K562 (cell line): ENCODE measurements around the gene AP2M1. TPM values are rescaled to one million over a fixed set of nuclear protein-coding genes. Genes with fewer than 3 reads are reported as not detected.

Experiments
- ATAC-seq: fragments of 200-7000 bp; cut with Tn5 transposase; 3 replicates; pipeline ENCODE4 v1.9.1; 2020; ENCODE audit warnings: moderate library complexity
- BruUV-seq: library from RNA; stranded (reverse); fragments of 400-500 nt; replicated peaks from 2 replicates; lab custom pipeline; 2021; lab: Mats Ljungman, UMichigan
- CTCF ChIA-PET: fragments of 300-600 bp; formaldehyde crosslinking; extraction: SDS; loops from one replicate; lab custom pipeline; 2021; ENCODE audit warnings: low intra/inter-chr PET ratio; lab: Yijun Ruan, JAX
- POLR2A ChIA-PET: fragments of 300-600, 350-650 bp; sonication (Branson Sonifier 250); formaldehyde crosslinking; extraction: SDS; loops from one replicate; lab custom pipeline; 2021; ENCODE audit warnings: antibody characterized with exemption, inconsistent platforms; lab: Yijun Ruan, JAX
- DNase-seq, 4 experiments: peaks; one replicate each; pipeline versions ENCODE4 v3.0.0 to v3.0.0-alpha.2; 2011 to 2018; ENCODE audit warnings: low spot score in 3 of 4, mixed read lengths in 3 of 4; ENCODE audit errors: extremely low read depth in 1 of 4
- FAIRE-seq: peaks from 2 replicates; lab custom pipeline; 2011; peaks lifted over from hg19 to GRCh38; lab: Jason Lieb, UNC
- H2AFZ ChIP-seq: 2 replicates; pipeline ENCODE4 v1.6.0; 2011; ENCODE audit warnings: low read depth, low read length, control low read depth, inconsistent platforms
- H3K27ac ChIP-seq: fragments of 200-600 bp; 3 replicates; pipeline ENCODE4 v1.8.0; 2011; ENCODE audit warnings: low read depth, mild to moderate bottlenecking, control low read depth, inconsistent platforms, low read length, moderate library complexity, mixed read lengths; ENCODE audit errors: extremely low read depth
- H3K27me3 ChIP-seq, 2 experiments: fragments of 300-600 bp in 1 of 2; 2 replicates in 1 of 2; 3 replicates in 1 of 2; pipeline versions ENCODE4 v1.6.0 to v1.8.0; 2011; ENCODE audit warnings: inconsistent platforms in 2 of 2, low read length in 2 of 2, mild to moderate bottlenecking in 1 of 2, mixed read lengths in 1 of 2, moderate library complexity in 1 of 2; ENCODE audit not compliant: control insufficient read depth in 2 of 2, insufficient read depth in 2 of 2
- H3K36me3 ChIP-seq: fragments of 300-600 bp; 3 replicates; pipeline ENCODE4 v1.8.0; 2011; ENCODE audit warnings: mild to moderate bottlenecking, low read length, inconsistent platforms; ENCODE audit not compliant: control insufficient read depth, insufficient read depth
- H3K4me1 ChIP-seq, 2 experiments: fragments of 200-600 bp in 1 of 2; replicated peaks in 1 of 2; 2 replicates in 1 of 2; 3 replicates in 1 of 2; pipeline versions ENCODE4 v1.5.1 to v1.8.0; 2011; ENCODE audit warnings: inconsistent platforms in 2 of 2, low read length in 2 of 2, mild to moderate bottlenecking in 1 of 2, mixed read lengths in 1 of 2, moderate library complexity in 1 of 2; ENCODE audit not compliant: control insufficient read depth in 2 of 2, insufficient read depth in 2 of 2
- H3K4me2 ChIP-seq: 2 replicates; pipeline ENCODE4 v1.6.1; 2011; ENCODE audit warnings: low read length, control low read depth, inconsistent platforms, mixed read lengths; ENCODE audit not compliant: insufficient read depth
- H3K4me3 ChIP-seq: fragments of 200-600 bp; sonication (generic), shearing (Covaris generic); 2 replicates; pipeline ENCODE4 v1.5.1; 2016; ENCODE audit warnings: control low read depth, inconsistent platforms
- H3K79me2 ChIP-seq: fragments of 200-600 bp; 3 replicates; pipeline ENCODE4 v1.8.0; 2011; ENCODE audit warnings: low read length, inconsistent platforms; ENCODE audit not compliant: control insufficient read depth, insufficient read depth
- H3K9ac ChIP-seq, 2 experiments: 2 replicates each; pipeline versions ENCODE4 v1.6.0 to v1.6.1; 2011; ENCODE audit warnings: low read depth in 2 of 2, low read length in 2 of 2, control low read depth in 1 of 2, inconsistent platforms in 1 of 2, mild to moderate bottlenecking in 1 of 2, mixed read lengths in 1 of 2; ENCODE audit not compliant: insufficient read depth in 1 of 2
- H3K9me1 ChIP-seq: one replicate; pipeline ENCODE4 v1.6.0; 2011; ENCODE audit warnings: inconsistent platforms, mild to moderate bottlenecking, low read length, moderate library complexity; ENCODE audit not compliant: control insufficient read depth, insufficient read depth
- H3K9me3 ChIP-seq: replicated peaks from 2 replicates; pipeline ENCODE4 v1.5.1; 2011; ENCODE audit warnings: low read depth, low read length, inconsistent platforms; ENCODE audit not compliant: control insufficient read depth, insufficient read depth
- H4K20me1 ChIP-seq: replicated peaks from 2 replicates; pipeline ENCODE4 v1.6.1; 2011; ENCODE audit warnings: low read length, inconsistent platforms, mixed read lengths; ENCODE audit not compliant: control insufficient read depth, insufficient read depth
- E2F1 ChIP-seq: sonication (generic); formaldehyde crosslinking; IDR thresholded peaks from 2 replicates; pipeline ENCODE4 v1.8.1; 2023; ENCODE audit warnings: mild to moderate bottlenecking, missing genetic modification reagents, moderate library complexity
- FOXA3 ChIP-seq, 2 experiments: fragments of 450-650 bp in 1 of 2; sonication (generic) in 1 of 2; formaldehyde crosslinking; IDR thresholded peaks in 1 of 2; conservative IDR thresholded peaks in 1 of 2; 2 replicates each; pipeline versions ENCODE4 v1.4.0 to v1.8.0; 2020 to 2022; ENCODE audit warnings: mild to moderate bottlenecking in 2 of 2, missing genetic modification reagents in 1 of 2
- ILF3 ChIP-seq: fragments of 450-650 bp; IDR thresholded peaks from 2 replicates; pipeline ENCODE4 v1.6.1; 2018; ENCODE audit warnings: antibody characterized with exemption, mild to moderate bottlenecking, moderate library complexity, borderline replicate concordance
- MCM2 ChIP-seq: fragments of 450-650 bp; IDR thresholded peaks from 2 replicates; pipeline ENCODE4 v1.6.1; 2017; ENCODE audit warnings: low read depth, mild to moderate bottlenecking
- MTA1 ChIP-seq: fragments of 450-650 bp; IDR thresholded peaks from 2 replicates; pipeline ENCODE4 v1.6.1; 2017; ENCODE audit warnings: borderline replicate concordance
- NCOA2 ChIP-seq, 2 experiments: fragments of 450-650 bp; IDR thresholded peaks; 2 replicates each; pipeline ENCODE4 v1.6.1; 2018; ENCODE audit warnings: mild to moderate bottlenecking in 2 of 2, moderate library complexity in 1 of 2; ENCODE audit not compliant: partially characterized antibody in 2 of 2
- SIN3A ChIP-seq, 2 experiments: fragments of 150-350 bp in 1 of 2; IDR thresholded peaks; 2 replicates each; pipeline ENCODE4 v1.6.1; 2011 to 2016; ENCODE audit warnings: borderline replicate concordance in 2 of 2, low read depth in 2 of 2, low read length in 2 of 2, mild to moderate bottlenecking in 2 of 2, moderate library complexity in 2 of 2; ENCODE audit not compliant: control insufficient read depth in 1 of 2
- SPI1 ChIP-seq: IDR thresholded peaks from 2 replicates; pipeline ENCODE4 v1.6.1; 2011; ENCODE audit warnings: low read depth, low read length, control low read depth, borderline replicate concordance
- STAT6 ChIP-seq: sonication (generic); formaldehyde crosslinking; IDR thresholded peaks from 2 replicates; pipeline ENCODE4 v1.8.1; 2023; ENCODE audit warnings: mild to moderate bottlenecking, missing genetic modification reagents
- ZNF184 ChIP-seq: sonication (generic); formaldehyde crosslinking; IDR thresholded peaks from 2 replicates; pipeline ENCODE4 v1.5.0; 2020; ENCODE audit warnings: missing genetic modification reagents
- ZNF311 ChIP-seq: fragments of 250-450 bp; sonication (Bioruptor Pico); IDR thresholded peaks from 2 replicates; pipeline ENCODE4 v1.4.0; 2020; ENCODE audit warnings: mild to moderate bottlenecking, moderate library complexity
- ZNF384 ChIP-seq: IDR thresholded peaks from 2 replicates; pipeline ENCODE4 v1.6.1; 2012; ENCODE audit warnings: low read depth, low read length, improper control_type of control experiment
- WGBS: fragments of 100-300 bp; shearing (Covaris generic); methylation state at CpG from one replicate; pipeline ENCODE4 v1.1.6; 2016; ENCODE audit warnings: low coverage, mixed read lengths; ENCODE audit not compliant: insufficient coverage; ENCODE audit errors: missing lambda C conversion rate; 5-methylcytosine and 5-hydroxymethylcytosine counted together
- in situ Hi-C: fragments of 300-500 bp; cut with MboI; formaldehyde crosslinking; loops from 4 replicates; pipeline ENCODE4 v1.15.0; 2018; ENCODE audit warnings: inconsistent platforms, mixed read lengths
- intact Hi-C: fragments of 100-400 bp; cut with micrococcal nuclease; formaldehyde crosslinking; loops from 2 replicates; pipeline ENCODE4 v1.14.2; 2022
- polyA plus RNA-seq, 8 experiments: library from polyadenylated mRNA; depleted of rRNA in 4 of 8; stranded (reverse) in 5 of 8; unstranded in 3 of 8; fragments of >200 nt; fragmentation: Nextera tagmentation in 2 of 8; fragmentation: Illumina TruSeq in 1 of 8; extraction: Ambion mirVana in 2 of 8; extraction: Trizol in 1 of 8; gene quantifications; 2 replicates each; pipeline versions ENCODE4 v1.2.1 to v1.2.3, GENCODE V29; 2011 to 2014; ENCODE audit warnings: inconsistent platforms in 1 of 8, missing spikeins in 1 of 8
- total RNA-seq, 7 experiments: library from RNA; depleted of rRNA in 6 of 7; stranded (reverse); fragments of >200 nt in 6 of 7; fragmentation: Illumina TruSeq in 2 of 7; extraction: Trizol in 2 of 7; gene quantifications; 2 replicates each; pipeline versions ENCODE4 v1.2.1 to v1.2.3, GENCODE V29; 2011 to 2021; ENCODE audit warnings: low replicate concordance in 1 of 7

AP2M1 gene
- total and polyA plus RNA-seq, 9 of the 15 experiments (the other 6 are each of a cell fraction or from before 2014, with no cell fraction given) = 118 to 505 (median 296) TPM

GRCh38 chr3:184218814-184219213 lies 44.2 kb downstream of the AP2M1 start:
- Histone ChIP-seq H3K4me2 (no peak overlapping the region), H3K4me3 (no peak overlapping the region), H3K27ac (no peak overlapping the region), H3K9me1 (no peaks in the 10 kb centered on the region), H3K4me1 (no peaks in the 10 kb centered on the region), H3K36me3 (no peaks in the 10 kb centered on the region), H3K79me2 (no peaks in the 10 kb centered on the region), H3K9me3 (no peaks in the 10 kb centered on the region), H3K27me3 (peaks cover 24 to 38% of the 10 kb centered on the region in 2 experiments; a peak in 4 of 5 replicates), H3K9ac (no peak overlapping the region), H4K20me1 (no peaks in the 10 kb centered on the region), H2AFZ (no peak overlapping the region)
- ChIA-PET POLR2A (interaction anchor here (0.5 to 1.5 kb wide), 3 partner anchors 9 to 357 kb away, joined by 3 read pairs; no protein-coding TSS in a partner anchor), CTCF (no interaction called here)
- intact Hi-C loops = no loop called here
- in situ Hi-C loops = no loop called here
- WGBS = 0% methylated on average over 4 of the region's 4 CpGs
- no peak for ATAC-seq
- FAIRE-seq = no peak
- no TSS peak for BruUV-seq
- no peak for DNase-seq
- TF ChIP-seq ZNF184 (CRISPR knock-in tag) (no peak), SIN3A (IDR thresholded peaks at IDR 0.05; ENCODE audit: borderline replicate concordance in 2 of 2, control insufficient read depth in 1 of 2, low read depth in 2 of 2, low read length in 2 of 2) (no peak), MTA1 (no peak), SPI1 (0 out of 2 replicates have a peak, but pooled peaks have one; percentile 24)

- WGBS = 2% methylated on average over 3 of the region's 3 CpGs
- Histone ChIP-seq H3K79me2 (no peaks in the 10 kb centered on the region), H3K9me1 (no peaks in the 10 kb centered on the region), H3K9me3 (no peaks in the 10 kb centered on the region), H3K4me1 (no peaks in the 10 kb centered on the region), H3K36me3 (no peaks in the 10 kb centered on the region), H2AFZ (no peak overlapping the region), H3K4me3 (no peak overlapping the region), H4K20me1 (peaks cover 1% of the 10 kb centered on the region; the same call in 1 of the 2 replicates), H3K27me3 (peaks cover 18 to 44% of the 10 kb centered on the region in 2 experiments; a peak in 4 of 5 replicates), H3K4me2 (no peak overlapping the region), H3K9ac (no peak overlapping the region), H3K27ac (no peak overlapping the region)
- ATAC-seq (no peak), FAIRE-seq (no peak), DNase-seq (no peak)
- BruUV-seq = no TSS peak
- in situ Hi-C loops = no loop called here
- ChIA-PET POLR2A (interaction anchor here (0.6 to 0.7 kb wide), 2 partner anchors 98 to 449 kb away, joined by 3 read pairs; no protein-coding TSS in a partner anchor), CTCF (no interaction called here)
- intact Hi-C loops = no loop called here
- TF ChIP-seq E2F1 (CRISPR knock-in tag) = no peak
- TF ChIP-seq MCM2 = no peak
- no peak for TF ChIP-seq FOXA3 (CRISPR knock-in tag; conservative IDR thresholded peaks at IDR 0.05 in 1 of 2, IDR thresholded peaks at IDR 0.05 in 1 of 2)
- TF ChIP-seq ILF3 = no peak
- TF ChIP-seq ZNF311 (CRISPR knock-in tag) = no peak
- TF ChIP-seq STAT6 (CRISPR knock-in tag) = no peak
- no peak for TF ChIP-seq ZNF384
- no peak for TF ChIP-seq NCOA2 (IDR thresholded peaks at IDR 0.05; ENCODE audit: partially characterized antibody in 2 of 2)
Observed at GRCh38 chr3:184222521-184222920, 47.9 kb downstream of the AP2M1 start.
